HCT116 (cell line): Measurements from ENCODE around the gene CACNA1G.

ENCODE experiments used
- POLR2A ChIP-seq: IDR thresholded peaks from 2 replicates; pipeline ENCODE4 v1.7.0; 2011; ENCODE audit warnings: borderline replicate concordance; ENCODE audit not compliant: insufficient read depth, insufficient read length; ENCODE audit errors: extremely low read depth
- ZNF274 ChIP-seq: fragments of 200-500 bp; sonication (Bioruptor generic); IDR thresholded peaks from 2 replicates; pipeline ENCODE4 v1.6.1; 2014; ENCODE audit warnings: mild to moderate bottlenecking, low read depth, low read length, inconsistent platforms
- TF ChIP-seq, protein P1 (sequence below), 3 experiments: fragments of 200-600 bp in 1 of 3; sonication (generic) in 1 of 3; IDR thresholded peaks in 2 of 3; conservative IDR thresholded peaks in 1 of 3; 2 replicates each; pipeline ENCODE4 v1.5.1; 2012 to 2017; ENCODE audit warnings: low read depth in 2 of 3, low read length in 2 of 3, antibody characterized with exemption in 1 of 3, borderline replicate concordance in 1 of 3, control low read depth in 1 of 3, mild to moderate bottlenecking in 1 of 3, mixed read lengths in 1 of 3, mixed run types in 1 of 3, moderate library complexity in 1 of 3; ENCODE audit not compliant: insufficient read depth in 1 of 3

DNA sequence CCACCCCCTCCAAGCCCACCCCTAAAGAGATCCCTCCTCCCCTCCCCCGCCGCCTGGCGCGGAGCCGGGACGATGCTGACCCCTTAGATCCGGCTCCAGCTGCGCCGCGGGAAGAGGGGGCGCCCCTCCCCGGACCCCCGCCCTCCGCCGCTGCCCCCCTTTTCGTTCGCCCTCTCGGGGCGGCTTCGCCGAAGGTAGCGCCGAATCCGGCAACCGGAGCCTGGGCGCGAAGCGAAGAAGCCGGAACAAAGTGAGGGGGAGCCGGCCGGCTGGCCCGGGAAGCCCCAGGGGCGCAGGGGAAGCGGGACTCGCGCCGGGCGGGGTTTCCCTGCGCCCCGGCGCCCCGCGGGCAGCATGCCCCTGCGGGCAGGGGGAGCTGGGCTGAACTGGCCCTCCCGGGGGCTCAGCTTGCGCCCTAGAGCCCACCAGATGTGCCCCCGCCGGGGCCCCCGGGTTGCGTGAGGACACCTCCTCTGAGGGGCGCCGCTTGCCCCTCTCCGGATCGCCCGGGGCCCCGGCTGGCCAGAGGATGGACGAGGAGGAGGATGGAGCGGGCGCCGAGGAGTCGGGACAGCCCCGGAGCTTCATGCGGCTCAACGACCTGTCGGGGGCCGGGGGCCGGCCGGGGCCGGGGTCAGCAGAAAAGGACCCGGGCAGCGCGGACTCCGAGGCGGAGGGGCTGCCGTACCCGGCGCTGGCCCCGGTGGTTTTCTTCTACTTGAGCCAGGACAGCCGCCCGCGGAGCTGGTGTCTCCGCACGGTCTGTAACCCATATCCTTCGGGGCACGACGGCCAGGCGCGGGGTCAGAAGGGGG, 623 bp downstream of the CACNA1G start:
- no peak for TF ChIP-seq ZNF274
- no peak for TF ChIP-seq POLR2A
- TF ChIP-seq, protein P1, sequence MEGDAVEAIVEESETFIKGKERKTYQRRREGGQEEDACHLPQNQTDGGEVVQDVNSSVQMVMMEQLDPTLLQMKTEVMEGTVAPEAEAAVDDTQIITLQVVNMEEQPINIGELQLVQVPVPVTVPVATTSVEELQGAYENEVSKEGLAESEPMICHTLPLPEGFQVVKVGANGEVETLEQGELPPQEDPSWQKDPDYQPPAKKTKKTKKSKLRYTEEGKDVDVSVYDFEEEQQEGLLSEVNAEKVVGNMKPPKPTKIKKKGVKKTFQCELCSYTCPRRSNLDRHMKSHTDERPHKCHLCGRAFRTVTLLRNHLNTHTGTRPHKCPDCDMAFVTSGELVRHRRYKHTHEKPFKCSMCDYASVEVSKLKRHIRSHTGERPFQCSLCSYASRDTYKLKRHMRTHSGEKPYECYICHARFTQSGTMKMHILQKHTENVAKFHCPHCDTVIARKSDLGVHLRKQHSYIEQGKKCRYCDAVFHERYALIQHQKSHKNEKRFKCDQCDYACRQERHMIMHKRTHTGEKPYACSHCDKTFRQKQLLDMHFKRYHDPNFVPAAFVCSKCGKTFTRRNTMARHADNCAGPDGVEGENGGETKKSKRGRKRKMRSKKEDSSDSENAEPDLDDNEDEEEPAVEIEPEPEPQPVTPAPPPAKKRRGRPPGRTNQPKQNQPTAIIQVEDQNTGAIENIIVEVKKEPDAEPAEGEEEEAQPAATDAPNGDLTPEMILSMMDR (IDR thresholded peaks at IDR 0.05 in 2 of 3, conservative IDR thresholded peaks at IDR 0.05 in 1 of 3; ENCODE audit: borderline replicate concordance in 1 of 3, insufficient read depth in 1 of 3, low read depth in 2 of 3, low read length in 2 of 3), result no peak
